MV-4-11 (cell line): ENCODE measurements around the gene NCCRP1.

ENCODE experiments used
- DNase-seq: peaks from one replicate; lab custom pipeline; 2025; lab: John Stamatoyannopoulos, UW

The NCCRP1 gene, protein sequence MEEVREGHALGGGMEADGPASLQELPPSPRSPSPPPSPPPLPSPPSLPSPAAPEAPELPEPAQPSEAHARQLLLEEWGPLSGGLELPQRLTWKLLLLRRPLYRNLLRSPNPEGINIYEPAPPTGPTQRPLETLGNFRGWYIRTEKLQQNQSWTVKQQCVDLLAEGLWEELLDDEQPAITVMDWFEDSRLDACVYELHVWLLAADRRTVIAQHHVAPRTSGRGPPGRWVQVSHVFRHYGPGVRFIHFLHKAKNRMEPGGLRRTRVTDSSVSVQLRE

DNA sequence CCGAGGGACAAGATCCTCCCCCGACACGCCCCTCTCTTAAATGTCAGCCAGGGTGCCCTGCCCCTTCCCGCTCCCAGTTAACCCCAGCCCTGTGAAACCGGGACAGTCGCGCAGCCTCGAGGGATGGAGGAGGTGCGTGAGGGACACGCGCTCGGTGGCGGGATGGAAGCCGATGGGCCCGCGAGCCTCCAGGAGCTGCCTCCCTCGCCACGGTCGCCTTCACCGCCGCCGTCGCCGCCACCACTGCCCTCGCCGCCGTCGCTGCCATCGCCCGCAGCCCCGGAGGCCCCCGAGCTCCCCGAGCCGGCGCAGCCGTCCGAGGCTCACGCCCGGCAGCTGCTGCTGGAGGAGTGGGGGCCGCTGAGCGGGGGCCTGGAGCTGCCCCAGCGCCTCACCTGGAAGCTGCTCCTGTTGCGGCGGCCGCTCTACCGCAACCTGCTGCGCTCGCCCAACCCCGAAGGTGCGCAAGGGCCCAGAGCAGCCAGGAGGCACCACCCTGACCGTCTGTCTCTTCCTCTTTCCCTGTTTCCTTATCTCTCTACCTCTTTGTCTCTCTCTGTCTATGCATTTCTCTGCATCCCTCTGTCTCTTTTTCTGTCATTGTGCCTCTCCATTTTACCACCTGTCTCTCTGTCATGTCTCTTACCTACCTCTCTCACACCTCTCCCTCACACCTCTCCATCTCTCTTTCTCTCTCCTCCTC is at the start of gene NCCRP1:
Gene NCCRP1, plus strand, starts transcription at position 105 of the 703 bp plus-strand sequence. Its CDS starts 19 bp downstream, at position 124.
- DNase-seq, result no peak

DNA sequence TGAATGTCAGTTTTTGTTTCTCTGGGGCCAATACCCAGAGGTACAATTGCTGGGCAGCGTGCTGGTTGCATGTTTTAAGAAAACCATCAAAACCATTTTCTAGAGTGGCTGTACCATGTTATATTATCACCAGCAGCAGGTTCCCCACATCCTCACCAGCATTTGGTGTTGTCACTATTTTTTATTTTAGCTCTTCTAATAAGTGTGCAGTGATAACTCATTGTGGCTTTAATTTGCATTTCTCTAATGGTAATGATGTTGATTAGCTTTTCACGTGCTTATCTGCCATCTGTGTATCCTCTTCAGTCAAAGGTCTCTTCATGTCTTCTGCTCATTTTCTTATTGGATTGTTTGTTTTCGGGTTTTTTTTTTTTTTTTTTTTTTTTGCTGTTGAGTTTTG is 49.3 kb upstream of the NCCRP1 start:
- no peak for DNase-seq

DNA sequence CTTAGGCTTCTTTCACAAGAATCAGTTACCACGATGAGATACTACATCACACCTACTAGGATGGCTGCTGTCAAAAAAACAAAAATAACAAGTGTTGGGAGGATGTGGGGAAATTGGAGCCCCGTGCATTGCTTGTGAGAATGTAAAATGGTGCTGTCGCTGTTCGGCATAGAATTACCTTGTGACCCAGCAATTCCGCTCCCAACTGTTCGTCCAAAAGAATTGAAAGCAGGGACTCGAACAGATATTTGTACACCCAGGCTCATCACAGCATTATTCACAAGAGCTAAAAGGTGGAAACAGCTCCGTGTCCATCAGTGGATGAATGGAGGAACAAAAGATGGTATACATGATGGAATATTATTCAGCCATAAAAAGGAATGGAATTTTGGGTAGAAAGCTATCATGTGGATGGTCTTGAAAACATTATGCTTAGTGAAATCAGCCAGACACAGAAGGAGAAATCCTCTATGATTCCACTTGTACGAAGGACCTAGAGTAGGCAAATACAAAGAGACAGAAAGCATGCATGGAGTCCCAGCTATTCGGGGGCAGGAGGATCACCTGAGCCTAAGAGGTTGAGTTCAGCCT is 47.7 kb upstream of the NCCRP1 start:
- no peak for DNase-seq

DNA sequence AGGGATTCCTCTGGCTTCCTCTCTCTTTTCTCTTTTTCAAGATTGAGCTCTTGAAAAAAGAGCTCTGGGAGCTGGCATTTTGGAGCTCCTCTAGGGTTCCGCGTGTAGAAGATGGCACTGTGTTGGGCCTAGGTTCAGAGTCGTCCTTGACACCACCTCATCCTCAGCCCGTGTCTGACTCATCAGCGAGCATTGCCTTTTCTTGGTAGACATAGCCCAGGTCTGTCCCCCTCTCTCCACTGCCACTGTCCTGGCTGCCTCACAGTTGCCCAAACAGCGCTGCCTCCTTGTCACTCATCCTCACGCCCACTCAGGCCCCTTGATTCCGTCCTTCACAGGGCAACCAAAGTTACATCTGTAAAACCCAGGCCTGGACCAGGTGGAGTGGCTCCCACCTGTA is 46.5 kb upstream of the NCCRP1 start:
- DNase-seq, result no peak

DNA sequence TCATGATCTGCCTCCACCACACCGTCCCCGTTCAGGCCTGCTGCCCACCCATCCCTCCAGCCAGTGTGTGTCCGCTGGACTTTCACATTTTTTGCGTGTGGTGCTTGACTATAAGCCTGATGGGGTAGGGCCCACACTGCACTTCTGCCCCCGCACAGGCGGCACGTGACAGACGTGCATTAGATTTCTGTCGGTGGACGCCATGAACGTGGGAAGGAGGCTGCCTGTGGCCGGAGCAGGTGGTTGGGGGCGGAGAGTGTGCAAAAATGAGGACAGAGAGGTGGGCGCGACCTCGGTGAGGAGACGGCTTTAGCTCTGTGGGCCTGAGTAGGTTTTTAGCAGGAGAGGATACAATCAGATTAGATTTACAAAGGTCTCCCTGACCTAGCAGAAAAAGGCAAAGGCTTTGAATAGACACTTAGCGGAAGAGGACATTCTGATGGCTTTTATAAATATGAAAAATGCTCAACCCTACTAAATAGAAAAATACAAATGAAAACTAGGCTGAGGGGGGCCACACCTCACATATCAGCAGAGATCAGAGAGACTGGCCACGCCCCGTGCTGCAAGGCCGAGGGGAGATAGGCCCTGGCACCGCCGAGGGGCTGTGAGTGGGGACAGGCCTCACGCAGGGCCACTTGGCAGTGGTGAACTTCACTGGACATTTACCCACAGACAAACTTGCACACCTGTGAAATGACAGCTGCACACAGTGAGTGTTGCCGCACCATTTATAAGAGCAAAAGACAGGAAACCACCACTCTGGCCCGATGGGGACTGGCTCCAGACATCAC is 45.8 kb upstream of the NCCRP1 start:
- no peak for DNase-seq

DNA sequence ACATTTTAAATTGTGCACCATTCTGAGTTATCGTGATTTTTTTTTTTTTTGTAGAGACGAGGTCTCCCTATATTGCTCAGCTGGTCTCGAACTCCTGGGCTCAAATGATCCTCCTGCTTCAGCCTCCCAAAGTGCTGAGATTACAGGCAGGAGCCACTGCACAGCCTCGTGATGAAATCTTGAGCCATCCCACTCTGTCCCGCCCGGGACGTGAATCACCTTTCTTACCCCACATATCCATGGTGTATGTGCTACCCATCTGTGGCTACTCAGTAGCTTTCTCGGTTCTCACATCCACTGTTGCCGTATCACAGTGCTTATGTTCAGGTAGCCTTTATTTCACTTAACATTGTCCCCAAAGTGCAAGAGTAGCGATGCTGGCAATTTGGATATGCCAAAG is 44.7 kb upstream of the NCCRP1 start:
- no peak for DNase-seq

DNA sequence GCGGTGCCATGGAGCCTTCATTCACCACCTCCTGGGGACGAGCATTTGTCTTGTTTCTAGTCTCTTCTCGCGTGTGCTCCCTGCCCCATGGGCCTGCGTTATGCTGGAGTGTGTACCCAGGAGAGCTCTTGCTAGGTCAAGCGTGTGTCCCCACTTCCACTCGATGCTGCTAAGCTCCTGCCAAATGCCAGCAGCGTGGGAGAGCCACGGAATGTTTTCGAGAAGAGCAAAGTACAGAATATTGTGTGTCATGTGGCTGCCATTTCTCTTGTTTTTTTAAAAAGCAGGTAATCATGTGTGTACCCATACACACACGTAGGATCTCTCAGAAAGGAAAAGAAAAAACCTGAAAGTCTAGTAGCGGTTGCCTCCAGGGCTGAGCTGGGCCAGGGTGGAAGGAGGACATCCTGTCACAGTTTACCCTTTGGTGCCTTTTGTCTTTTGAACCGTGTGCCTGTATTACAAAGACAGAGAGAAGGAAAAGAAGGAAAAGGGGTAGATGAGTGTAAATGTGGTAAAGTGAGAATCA is 42.6 kb upstream of the NCCRP1 start:
- no peak for DNase-seq

DNA sequence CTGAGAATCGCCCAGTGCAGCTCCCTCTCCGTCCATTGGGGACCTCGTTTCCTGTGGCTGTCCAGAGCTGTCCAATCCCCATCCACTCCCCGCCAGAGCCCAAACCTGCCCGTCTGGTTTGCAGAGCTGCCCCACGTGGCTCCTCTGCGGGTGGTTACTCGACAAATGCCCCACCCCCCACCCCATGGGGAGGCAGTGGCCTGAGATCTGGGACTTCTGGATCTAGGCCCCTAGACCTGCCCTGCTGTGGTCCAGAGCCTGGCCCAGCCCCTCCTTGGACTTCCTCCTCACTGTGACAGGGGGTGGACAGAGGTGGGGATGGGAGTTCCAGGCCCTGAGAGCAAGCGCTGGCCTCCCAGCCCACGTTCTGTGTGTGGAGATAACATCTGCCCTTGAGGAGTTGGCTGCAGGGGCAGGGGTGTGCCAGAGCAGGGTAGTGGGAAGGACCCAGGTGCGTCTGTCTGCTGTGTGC is 42.1 kb upstream of the NCCRP1 start:
- no peak for DNase-seq

DNA sequence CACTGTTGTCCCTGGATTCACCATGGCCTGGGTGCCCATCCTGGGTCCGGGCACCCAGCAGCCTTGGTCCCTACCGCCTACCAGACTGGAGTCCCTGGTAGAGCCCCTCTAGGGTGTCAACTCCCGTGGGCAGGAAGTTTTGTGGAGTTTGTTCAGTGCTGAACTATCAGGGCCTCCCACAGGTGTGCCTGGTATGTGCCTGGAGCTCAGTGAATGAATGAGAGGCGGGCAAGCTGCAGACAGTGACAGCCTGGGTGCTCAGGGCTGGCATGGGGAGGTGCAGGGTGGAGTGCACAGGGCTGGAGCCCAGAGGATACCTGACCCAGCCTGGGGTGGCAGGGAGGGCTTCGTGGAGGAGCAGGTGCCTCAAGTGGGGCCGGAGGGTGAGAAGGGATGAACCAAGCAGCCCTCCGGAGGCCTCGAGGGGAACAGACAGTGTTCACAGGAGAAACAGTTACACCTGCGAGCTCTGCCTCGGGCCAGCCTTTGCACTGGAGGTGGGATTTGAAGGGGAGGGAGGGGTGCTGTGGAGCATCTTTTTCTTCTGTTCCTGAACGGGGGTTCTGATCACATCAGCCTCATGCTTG is 41.6 kb upstream of the NCCRP1 start:
- DNase-seq, result no peak

DNA sequence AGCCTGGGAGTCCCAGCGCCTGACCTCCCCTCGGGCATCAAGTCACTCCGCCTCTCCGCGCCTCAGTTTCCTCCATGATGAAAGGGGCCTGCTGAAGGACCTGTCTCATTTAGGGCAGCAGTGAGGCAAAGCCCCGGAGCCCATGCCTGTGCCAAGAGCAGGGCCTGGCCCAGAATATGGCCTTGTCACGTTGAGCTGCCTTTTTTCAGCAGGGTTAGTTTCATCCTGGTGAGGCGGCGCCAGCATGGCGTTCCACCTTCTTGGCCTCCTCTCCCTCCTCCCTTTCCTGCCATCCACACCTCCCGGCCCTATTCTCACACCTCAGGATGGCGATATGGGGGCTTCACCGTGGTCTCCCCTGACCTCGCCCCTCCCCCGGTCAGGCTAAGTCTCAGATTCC is 41.0 kb upstream of the NCCRP1 start:
- no peak for DNase-seq

DNA sequence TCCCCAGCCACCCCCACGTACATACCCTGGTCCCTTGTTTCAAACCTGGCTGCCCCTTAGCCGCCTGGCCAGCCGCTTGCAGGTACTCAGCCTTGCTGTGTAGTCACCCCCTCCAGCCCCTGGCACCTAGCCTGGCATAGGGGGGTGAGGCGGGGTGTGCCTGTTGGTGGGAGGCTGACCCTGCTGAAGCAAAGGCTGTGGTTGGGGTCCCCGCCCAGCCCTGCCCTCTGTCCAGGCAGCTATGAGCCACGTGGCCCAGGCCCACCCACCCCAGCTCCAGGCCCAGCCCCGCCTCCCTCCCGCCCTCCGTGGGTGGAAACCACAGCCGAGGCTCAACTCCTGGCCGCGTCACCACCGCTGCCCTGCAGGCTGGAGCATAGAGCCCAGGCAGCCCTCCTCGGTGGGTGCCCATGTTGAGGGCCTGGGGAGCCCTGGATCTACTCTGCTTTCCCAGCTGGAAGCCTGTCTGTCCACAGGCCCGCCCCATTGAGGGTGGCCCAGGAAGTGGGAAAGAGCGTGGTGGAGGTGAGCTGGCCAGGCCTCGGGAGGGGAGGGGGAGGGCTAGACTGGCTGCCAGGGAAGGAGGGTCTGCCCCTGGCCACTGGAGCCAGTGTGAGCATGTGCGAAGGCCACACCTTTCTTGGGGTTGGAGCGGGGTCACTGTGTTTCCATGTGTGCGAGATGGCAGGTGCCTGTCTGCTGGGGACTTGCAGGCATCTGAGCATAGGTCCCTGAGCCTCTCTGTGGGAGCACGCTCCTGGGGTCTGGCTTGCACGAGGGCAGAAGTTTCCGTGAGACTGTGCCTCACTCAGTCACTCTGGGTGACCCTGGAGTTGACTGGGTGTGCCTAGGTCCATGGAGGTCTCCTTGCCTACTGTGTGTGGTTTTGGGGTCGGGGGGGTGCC is 40.2 kb upstream of the NCCRP1 start:
- no peak for DNase-seq

DNA sequence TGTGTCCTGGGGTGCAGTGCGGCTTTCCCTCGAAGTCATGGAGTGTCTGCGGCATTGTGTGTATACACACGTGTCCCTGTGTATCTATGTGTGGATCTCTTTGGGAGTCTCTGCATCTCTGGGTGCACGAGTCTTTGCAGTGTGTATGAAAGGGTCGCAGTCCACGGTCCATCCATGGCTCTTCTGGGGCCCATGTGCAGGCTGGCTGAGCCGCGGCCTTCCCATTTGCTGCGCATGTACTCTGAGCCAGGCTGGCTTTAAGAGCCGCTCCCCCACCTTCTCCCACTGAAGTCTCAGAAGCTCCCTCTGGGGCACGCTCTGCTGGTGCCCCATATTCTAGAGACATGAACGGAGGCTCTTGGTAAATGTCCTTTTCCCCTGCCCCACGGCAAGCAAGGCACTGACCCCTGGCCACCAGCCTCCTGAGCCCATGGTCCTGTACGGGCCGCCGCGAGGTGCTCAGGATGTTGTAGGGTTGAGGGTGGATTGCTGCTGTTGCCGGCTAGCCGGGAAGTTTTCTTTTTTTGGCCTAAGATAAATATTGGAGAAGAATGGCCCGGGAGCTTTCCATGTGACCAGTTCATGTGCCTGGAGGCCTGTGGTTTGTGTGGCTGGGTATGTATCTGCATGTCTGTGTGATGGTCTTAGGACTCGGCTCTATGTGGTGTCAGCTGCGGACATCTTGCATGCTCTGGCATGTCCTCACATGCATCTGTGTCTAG is 39.3 kb upstream of the NCCRP1 start:
- no peak for DNase-seq

DNA sequence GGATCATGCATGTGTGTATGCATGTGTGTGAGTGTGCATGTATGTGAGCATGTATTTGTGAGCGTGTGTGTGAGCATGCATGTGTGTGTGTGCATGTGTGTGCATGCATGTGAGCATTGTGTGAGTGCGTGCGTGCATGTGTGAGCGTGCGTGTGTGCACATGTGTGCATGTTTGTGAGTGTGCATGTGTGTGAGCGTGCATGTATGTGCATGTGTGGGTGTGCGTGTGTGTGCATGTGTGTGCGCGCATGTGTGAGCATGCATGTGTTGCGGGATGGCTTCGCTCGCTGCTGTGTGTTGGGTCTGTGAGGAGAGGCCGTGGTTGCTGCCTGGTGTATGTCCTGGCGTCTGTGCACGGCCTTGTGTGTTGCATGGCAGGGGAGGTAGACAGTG is 38.8 kb upstream of the NCCRP1 start:
- DNase-seq, result no peak

DNA sequence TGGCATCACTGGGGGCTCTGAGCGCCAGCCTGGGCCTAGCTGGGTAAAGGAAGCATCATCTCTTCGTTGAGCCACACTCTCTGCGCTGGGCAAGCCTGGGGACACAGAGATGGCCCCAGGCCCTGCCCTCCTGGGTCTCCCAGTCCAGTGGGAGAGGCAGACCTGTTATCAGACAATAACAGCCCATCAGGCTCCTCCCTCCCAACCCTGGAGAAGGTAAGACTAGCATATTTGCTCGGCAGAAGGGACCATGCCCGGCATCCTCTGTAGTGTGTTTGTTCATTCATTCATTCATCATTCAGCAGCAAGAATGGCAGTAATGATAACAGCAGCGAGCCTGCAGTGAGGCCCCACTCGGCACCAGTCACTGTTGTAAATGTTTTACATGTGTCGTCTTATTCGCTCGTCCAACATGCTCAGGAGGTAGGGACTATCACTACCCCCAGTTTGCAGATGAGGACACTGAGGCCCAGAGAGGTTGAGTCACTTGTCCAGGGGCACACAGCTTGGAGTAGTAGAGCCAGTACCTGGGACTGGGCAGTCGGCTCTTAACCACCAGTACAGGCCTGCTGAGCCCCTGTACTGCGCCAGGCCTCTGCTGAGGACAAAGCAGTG is 38.0 kb upstream of the NCCRP1 start:
- DNase-seq, result no peak

DNA sequence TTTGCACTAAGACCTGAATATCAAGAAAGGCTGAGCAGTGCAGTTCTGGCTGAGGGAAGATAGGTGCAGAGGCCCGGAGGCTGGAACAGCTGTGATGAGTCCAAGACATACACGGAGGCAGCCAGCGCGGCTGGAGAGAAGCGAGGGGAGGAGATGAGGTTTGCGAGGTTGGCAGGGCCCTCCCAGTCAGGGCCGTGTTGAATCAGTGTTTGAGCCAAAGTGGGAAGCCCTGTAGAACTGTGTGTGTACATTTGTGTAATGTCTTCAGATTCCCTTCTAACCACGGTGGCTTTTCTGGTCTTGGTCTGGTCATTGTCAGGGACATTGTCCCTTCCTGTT is 36.3 kb upstream of the NCCRP1 start:
- DNase-seq, result peak; percentile 72

DNA sequence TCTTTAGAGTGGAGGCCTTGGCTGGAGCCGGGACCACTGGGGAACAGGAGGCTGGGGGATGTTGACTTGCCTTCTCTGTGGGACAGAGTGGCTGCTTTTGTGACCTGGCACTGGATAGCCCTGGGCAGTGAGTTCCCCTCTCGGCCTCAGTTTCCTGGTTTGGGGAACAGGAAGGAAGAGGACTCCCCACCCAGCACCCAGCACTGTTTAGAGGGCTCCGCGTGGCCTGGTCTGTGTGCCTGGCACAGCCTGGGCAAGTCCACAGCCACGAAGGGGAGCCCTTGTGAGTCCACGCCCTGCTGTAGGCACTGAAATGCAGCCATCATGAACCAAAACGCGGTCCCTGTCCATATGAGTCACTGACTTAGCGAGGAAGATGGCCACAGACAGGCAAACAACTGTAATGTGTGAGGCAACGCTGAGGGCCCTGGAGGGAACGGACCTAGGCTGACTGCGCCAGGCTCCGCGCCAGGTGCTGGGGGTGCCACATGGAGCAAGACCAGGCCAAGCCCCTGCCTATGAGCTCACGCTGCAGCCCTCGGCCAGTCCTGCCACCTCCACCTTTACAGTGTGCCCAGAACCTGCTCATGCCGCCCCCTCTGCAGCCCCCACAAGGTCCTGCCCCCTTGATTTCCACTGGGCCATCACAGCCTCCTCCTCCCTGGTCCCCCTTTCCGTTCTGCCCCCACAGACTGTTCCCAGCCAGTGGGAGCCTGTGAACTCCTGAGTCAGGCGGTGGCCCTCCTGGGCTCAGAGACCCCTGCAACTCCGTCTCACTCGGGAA is 35.7 kb upstream of the NCCRP1 start:
- peak; percentile 73 for DNase-seq

DNA sequence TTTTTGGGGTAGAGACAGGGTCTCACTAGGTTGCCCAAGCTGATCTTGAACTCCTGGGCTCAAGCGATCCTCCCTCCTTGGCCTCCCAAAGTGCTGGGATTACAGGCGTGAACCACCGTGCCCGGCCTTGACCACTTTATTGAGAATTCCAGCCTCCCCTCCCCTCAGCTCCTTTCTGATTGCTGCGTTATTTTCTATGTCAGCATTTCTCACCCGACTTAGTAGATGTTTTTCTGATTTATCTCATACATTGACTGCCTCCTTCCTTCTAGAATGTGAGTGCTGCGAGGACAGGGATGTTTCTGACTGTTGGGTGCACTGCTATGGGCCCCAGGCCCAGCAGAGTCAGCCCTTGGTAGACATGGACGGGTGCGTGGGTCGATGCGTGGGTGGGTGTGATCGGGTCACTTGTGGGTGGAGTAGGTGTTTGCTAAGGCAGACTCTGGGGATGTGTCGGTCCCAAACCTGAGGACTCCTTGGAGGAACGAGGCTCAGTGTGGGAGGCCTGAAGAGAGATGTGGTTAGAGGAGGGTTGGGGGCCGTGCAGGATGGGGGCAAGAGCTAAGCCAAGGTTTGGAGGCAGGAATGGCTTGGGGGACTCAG is 34.2 kb upstream of the NCCRP1 start:
- no peak for DNase-seq

DNA sequence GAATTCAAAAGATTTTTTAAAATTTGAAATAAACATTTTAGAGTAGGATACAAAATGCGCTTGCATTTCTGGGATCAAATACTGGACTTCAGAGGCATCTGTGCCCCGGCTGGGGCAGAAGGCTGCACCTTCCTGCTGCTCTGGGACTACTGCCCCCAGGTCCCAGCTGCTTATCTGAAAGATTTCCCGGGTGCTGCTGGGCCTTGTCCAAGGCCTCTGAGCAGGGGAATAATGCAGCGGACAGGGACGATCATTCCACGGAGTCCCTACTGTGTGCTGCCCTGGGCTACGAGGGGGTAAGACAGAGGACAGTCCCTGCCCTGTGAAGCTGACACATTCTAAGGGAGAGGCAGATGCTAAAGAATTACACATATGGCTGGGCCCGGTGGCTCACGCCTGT is 33.1 kb upstream of the NCCRP1 start:
- no peak for DNase-seq

DNA sequence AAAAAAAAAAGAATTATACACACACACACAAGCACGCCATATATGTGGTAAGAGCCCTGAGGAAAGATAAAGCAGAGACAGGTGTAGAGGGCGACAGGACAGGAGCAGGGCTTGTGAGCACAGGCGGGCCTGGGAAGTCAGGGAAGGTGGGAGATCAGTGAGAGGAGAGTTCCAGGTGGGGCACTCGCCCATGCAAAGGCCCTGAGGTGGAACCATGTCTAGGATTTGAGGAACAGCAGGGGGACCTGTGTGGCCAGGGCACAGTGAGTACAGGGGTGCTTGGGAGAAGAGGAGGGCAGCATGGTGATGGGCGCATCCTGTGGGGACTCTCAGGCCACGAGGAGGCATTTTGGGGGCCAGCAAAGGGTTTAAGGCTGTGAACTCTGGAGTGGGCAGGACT is 32.5 kb upstream of the NCCRP1 start:
- no peak for DNase-seq
